ENCODE results near the gene SELENBP1.

GRCh38 chr1:151327223-151327902, 45.1 kb downstream of the SELENBP1 start, which contains the start of gene PI4KB:
- no peak for TF ChIP-seq NFRKB (IDR thresholded peaks at IDR 0.05)
- no peak for TF ChIP-seq L3MBTL2 (conservative IDR thresholded peaks at IDR 0.05)
- TF ChIP-seq ARNT (IDR thresholded peaks at IDR 0.05): no peak
- no peak for TF ChIP-seq BHLHE40 (IDR thresholded peaks at IDR 0.05; ENCODE audit: borderline replicate concordance)
- no peak for TF ChIP-seq ELF4 (IDR thresholded peaks at IDR 0.05)

Measured in HEK293T (cell line).